DOHH2 (cell line): ENCODE results near the gene LIPA.

ENCODE experiments used
- H3F3A ChIP-seq: fragments of 200-600 bp; sonication (generic), shearing (Covaris generic); 2 replicates; pipeline ENCODE4 v1.6.0; 2016; ENCODE audit warnings: antibody characterized with exemption, mild to moderate bottlenecking; ENCODE audit not compliant: control insufficient read depth, insufficient read depth
- H3K27ac ChIP-seq: fragments of 200-600 bp; sonication (generic); 2 replicates; pipeline ENCODE4 v1.5.1; 2014; ENCODE audit warnings: low read depth, mild to moderate bottlenecking, low read length, moderate library complexity
- H3K27me3 ChIP-seq: fragments of 200-600 bp; sonication (generic); 2 replicates; pipeline ENCODE4 v1.6.1; 2014; ENCODE audit warnings: mild to moderate bottlenecking, low read length, mixed read lengths; ENCODE audit not compliant: control insufficient read depth
- H3K36me3 ChIP-seq: fragments of 200-600 bp; sonication (generic); 2 replicates; pipeline ENCODE4 v1.6.1; 2014; ENCODE audit warnings: mild to moderate bottlenecking, low read length, moderate library complexity, mixed read lengths; ENCODE audit not compliant: control insufficient read depth
- H3K4me1 ChIP-seq: fragments of 200-600 bp; sonication (generic); 2 replicates; pipeline ENCODE4 v1.6.1; 2014; ENCODE audit warnings: mild to moderate bottlenecking, low read length, mixed read lengths; ENCODE audit not compliant: control insufficient read depth
- H3K4me2 ChIP-seq: fragments of 200-600 bp; sonication (generic); 2 replicates; pipeline ENCODE4 v1.6.0; 2014; ENCODE audit warnings: mild to moderate bottlenecking, low read length, moderate library complexity
- H3K4me3 ChIP-seq: fragments of 200-600 bp; sonication (generic); 2 replicates; pipeline ENCODE4 v1.5.1; 2014; ENCODE audit warnings: mild to moderate bottlenecking, low read length, mixed read lengths
- H3K79me2 ChIP-seq: fragments of 200-600 bp; sonication (generic); 2 replicates; pipeline ENCODE4 v1.6.1; 2014; ENCODE audit warnings: mild to moderate bottlenecking, low read length, mixed read lengths; ENCODE audit not compliant: control insufficient read depth
- H3K9me2 ChIP-seq: fragments of 200-600 bp; sonication (generic); replicated peaks from 2 replicates; pipeline ENCODE4 v1.6.1; 2014; ENCODE audit warnings: mild to moderate bottlenecking, low read length, mixed read lengths; ENCODE audit not compliant: control insufficient read depth
- H3K9me3 ChIP-seq: fragments of 200-600 bp; sonication (generic); 2 replicates; pipeline ENCODE4 v1.6.1; 2014; ENCODE audit warnings: antibody characterized with exemption, low read length, mixed read lengths; ENCODE audit not compliant: control insufficient read depth, insufficient read depth
- H4K20me1 ChIP-seq: fragments of 200-600 bp; sonication (generic); 2 replicates; pipeline ENCODE4 v1.6.0; 2014; ENCODE audit warnings: low read depth, mild to moderate bottlenecking, antibody characterized with exemption, low read length, moderate library complexity; ENCODE audit not compliant: control insufficient read depth, insufficient read depth
- CTCF ChIP-seq: fragments of 200-600 bp; sonication (generic); IDR thresholded peaks from one replicate; pipeline ENCODE4 v1.5.1; 2014; ENCODE audit warnings: antibody characterized with exemption, mild to moderate bottlenecking, low read depth, low read length; ENCODE audit not compliant: poor library complexity, severe bottlenecking
- EZH2phosphoT487 ChIP-seq: fragments of 200-600 bp; sonication (generic); IDR thresholded peaks from 2 replicates; pipeline ENCODE4 v1.6.1; 2017; ENCODE audit warnings: borderline replicate concordance, mild to moderate bottlenecking, antibody characterized with exemption, low read length, moderate library complexity, mixed read lengths

Gene LIPA

GRCh38 chr10:89240519-89240918 is 11.1 kb downstream of the LIPA start:
- Histone ChIP-seq H4K20me1 (no peaks in the 10 kb centered on the region), H3K9me2 (no peaks in the 10 kb centered on the region), H3K36me3 (peaks cover 3% of the 10 kb centered on the region; the same call in 1 of the 2 replicates), H3K79me2 (no peaks in the 10 kb centered on the region), H3K27me3 (no peaks in the 10 kb centered on the region), H3K9me3 (no peaks in the 10 kb centered on the region), H3K4me3 (no peak overlapping the region), H3K4me2 (no peak overlapping the region), H3K4me1 (peaks cover 39% of the 10 kb centered on the region), H3F3A (0 out of 2 replicates have a peak, but pooled peaks cover 9% of the 10 kb centered on the region), H3K27ac (no peak overlapping the region)
- TF ChIP-seq CTCF (no peak), EZH2phosphoT487 (no peak)

GRCh38 chr10:89238956-89239644 is 12.5 kb downstream of the LIPA start:
- Histone ChIP-seq H3K4me1 (peaks cover 25% of the 10 kb centered on the region), H3K27ac (no peak overlapping the region), H3K9me2 (no peaks in the 10 kb centered on the region), H4K20me1 (no peaks in the 10 kb centered on the region), H3K27me3 (no peaks in the 10 kb centered on the region), H3K36me3 (peaks cover 3% of the 10 kb centered on the region; the same call in 1 of the 2 replicates), H3K9me3 (no peaks in the 10 kb centered on the region), H3K4me3 (no peak overlapping the region), H3F3A (0 out of 2 replicates have a peak, but pooled peaks cover 8% of the 10 kb centered on the region), H3K4me2 (no peak overlapping the region), H3K79me2 (no peaks in the 10 kb centered on the region)
- TF ChIP-seq CTCF = no peak

GRCh38 chr10:89237849-89238248 is 13.7 kb downstream of the LIPA start:
- TF ChIP-seq EZH2phosphoT487 = no peak
- TF ChIP-seq CTCF = no peak
- H3K79me2 ChIP-seq = no peaks in the 10 kb centered on the region

More at GRCh38 chr10:89237849-89238248, 13.7 kb downstream of the LIPA start:
- H3K4me2 ChIP-seq = no peak overlapping the region
- no peaks in the 10 kb centered on the region for H3K9me3 ChIP-seq
- H3F3A ChIP-seq = no peaks in the 10 kb centered on the region
- no peaks in the 10 kb centered on the region for H4K20me1 ChIP-seq
- H3K4me1 ChIP-seq = peaks cover 12% of the 10 kb centered on the region
- peaks cover 3% of the 10 kb centered on the region; the same call in 1 of the 2 replicates for H3K36me3 ChIP-seq
- H3K27me3 ChIP-seq = no peaks in the 10 kb centered on the region
- H3K27ac ChIP-seq = no peak overlapping the region
- H3K4me3 ChIP-seq = no peak overlapping the region
- H3K9me2 ChIP-seq = no peaks in the 10 kb centered on the region
